ENCODE results near the gene NOTCH1.

- peak; percentile 86 for TF ChIP-seq CTCF (IDR thresholded peaks at IDR 0.05; ENCODE audit: borderline replicate concordance, extremely low read depth, low read length, poor library complexity, severe bottlenecking)
- no peak for TF ChIP-seq EZH2 (IDR thresholded peaks at IDR 0.05; ENCODE audit: borderline replicate concordance, low read depth, low read length, severe bottlenecking)
Observed at GRCh38 chr9:136488247-136489214, 57.3 kb downstream of the NOTCH1 start.

Data from DND-41 (cell line).